ENCODE results near the gene OR7D2.

OR7D2 gene

GRCh38 chr19:9219489-9219888 is 40.7 kb downstream of the OR7D2 start, which contains the start of gene OR7D4:
Gene OR7D4 (minus strand): TSS chr19:9219589. CDS start chr19:9214837, 4,752 bp downstream.
- DNase-seq: no peak
